CD4-positive, CD25-positive, alpha-beta regulatory T cell (primary cell): Measurements from ENCODE around the gene EP400. TPM values are rescaled to one million over a fixed set of nuclear protein-coding genes. Genes with fewer than 3 reads are reported as not detected.

Source experiments
- ATAC-seq, 2 donors: fragments of 150-1000 bp; cut with Tn5 transposase; one replicate each; pipeline ENCODE4 v1.10.0; 2021; ENCODE audit warnings: low read depth in 2 of 2, moderate number of reproducible peaks in 2 of 2, moderate library complexity in 1 of 2
- DNase-seq, 3 donors: peaks; one replicate each; pipeline versions ENCODE4 v3.0.0 to v3.0.0-alpha.2; 2012 to 2022; ENCODE audit warnings: mixed read lengths in 1 of 3
- H3K27ac ChIP-seq: one replicate; pipeline ENCODE4 v1.7.0; 2013; ENCODE audit warnings: mild to moderate bottlenecking, low read length; ENCODE audit not compliant: insufficient read depth, poor library complexity, severe bottlenecking
- H3K27me3 ChIP-seq: one replicate; pipeline ENCODE4 v1.7.0; 2013; ENCODE audit warnings: low read length; ENCODE audit not compliant: control insufficient read depth, insufficient read depth
- H3K36me3 ChIP-seq: one replicate; pipeline ENCODE4 v1.7.0; 2013; ENCODE audit warnings: mild to moderate bottlenecking, low read length, moderate library complexity; ENCODE audit not compliant: control insufficient read depth, insufficient read depth
- H3K4me1 ChIP-seq: 2 replicates; pipeline ENCODE4 v1.7.0; 2013; ENCODE audit warnings: mild to moderate bottlenecking, low read length; ENCODE audit not compliant: insufficient read depth, control insufficient read depth, poor library complexity, severe bottlenecking
- H3K4me3 ChIP-seq: one replicate; pipeline ENCODE4 v1.7.0; 2013; ENCODE audit warnings: low read depth, mild to moderate bottlenecking, low read length, moderate library complexity
- H3K9me3 ChIP-seq, 2 experiments: 1 replicate in 1 of 2; 2 replicates in 1 of 2; pipeline ENCODE4 v1.7.0; 2013; ENCODE audit warnings: low read length in 2 of 2, mild to moderate bottlenecking in 1 of 2, moderate library complexity in 1 of 2; ENCODE audit not compliant: control insufficient read depth in 2 of 2
- H3K27ac Mint-ChIP-seq, 3 donors: one replicate each; pipeline ENCODE4 v1.8.0; 2020 to 2022; ENCODE audit warnings: mild to moderate bottlenecking in 3 of 3, mixed read lengths in 3 of 3, moderate library complexity in 2 of 3
- H3K27me3 Mint-ChIP-seq: one replicate; pipeline ENCODE4 v1.8.0; 2022; ENCODE audit warnings: mild to moderate bottlenecking, mixed read lengths
- H3K36me3 Mint-ChIP-seq: one replicate; pipeline ENCODE4 v1.8.0; 2020; ENCODE audit warnings: mixed read lengths
- H3K4me1 Mint-ChIP-seq, 4 donors: one replicate each; pipeline ENCODE4 v1.8.0; 2020 to 2022; ENCODE audit warnings: mixed read lengths in 4 of 4, mild to moderate bottlenecking in 1 of 4
- H3K4me3 Mint-ChIP-seq, 4 donors: one replicate each; pipeline ENCODE4 v1.8.0; 2020 to 2022; ENCODE audit warnings: mild to moderate bottlenecking in 4 of 4, mixed read lengths in 4 of 4, moderate library complexity in 3 of 4
- H3K9me3 Mint-ChIP-seq, 7 donors: one replicate each; pipeline ENCODE4 v1.8.0; 2020 to 2022; ENCODE audit warnings: mixed read lengths in 7 of 7, mild to moderate bottlenecking in 3 of 7, moderate library complexity in 2 of 7
- polyA plus RNA-seq, 4 donors: library from polyadenylated mRNA; unstranded; fragments of 300-500 nt; fragmentation: Illumina TruSeq; gene quantifications; one replicate each; pipeline ENCODE4 v1.2.3, GENCODE V29; 2021
- total RNA-seq: library from RNA; stranded (reverse); gene quantifications from one replicate; pipeline ENCODE4 v1.2.3, GENCODE V29; 2022

EP400 gene
- total and polyA plus RNA-seq, 5 donors from 2014 or later = 1.2 to 77.9 (median 1.9) TPM

DNA sequence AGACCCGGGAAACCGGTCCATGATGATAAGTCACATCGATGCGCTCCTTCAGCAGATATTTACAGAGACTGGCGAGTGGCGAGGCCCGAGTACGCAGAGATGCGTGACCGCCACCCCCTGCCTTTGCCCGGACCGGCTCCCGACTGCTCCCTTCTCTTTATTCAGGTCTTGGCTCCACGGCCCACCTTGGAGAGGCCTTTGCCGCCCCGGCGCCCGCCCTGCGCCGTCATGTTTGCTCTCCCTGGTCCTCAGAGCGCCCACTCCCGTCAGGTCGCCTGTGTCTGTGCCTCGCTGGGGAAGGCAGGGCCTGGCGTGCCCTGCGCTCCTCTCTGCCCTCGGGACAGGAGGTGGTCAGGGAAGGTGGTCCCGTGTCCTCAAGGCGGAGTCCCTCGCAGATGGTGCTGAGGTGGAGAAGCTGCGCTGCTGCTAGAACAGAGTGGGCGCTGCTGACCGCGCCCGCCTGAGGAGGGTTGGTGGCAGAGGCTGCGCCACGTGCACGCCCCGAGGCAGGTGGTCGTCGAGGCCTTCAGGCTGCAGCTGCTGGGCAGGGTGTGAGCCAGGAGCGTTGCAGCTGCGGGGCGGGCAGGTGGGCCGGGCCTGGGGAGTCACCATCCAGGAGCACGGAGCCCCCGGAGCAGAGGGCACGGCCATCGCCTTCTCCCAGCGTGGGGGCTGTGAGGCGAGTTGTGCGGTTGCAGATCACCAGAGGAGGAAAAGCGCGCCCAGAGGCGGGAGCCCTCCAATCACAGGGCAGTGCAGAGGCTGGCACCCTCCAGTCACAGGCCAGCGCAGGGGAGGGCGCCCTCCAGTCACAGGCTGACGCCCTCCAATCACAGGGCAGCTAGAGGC lies 167.2 kb downstream of the EP400 start:
- H3K27ac ChIP-seq = no peak overlapping the region

DNA sequence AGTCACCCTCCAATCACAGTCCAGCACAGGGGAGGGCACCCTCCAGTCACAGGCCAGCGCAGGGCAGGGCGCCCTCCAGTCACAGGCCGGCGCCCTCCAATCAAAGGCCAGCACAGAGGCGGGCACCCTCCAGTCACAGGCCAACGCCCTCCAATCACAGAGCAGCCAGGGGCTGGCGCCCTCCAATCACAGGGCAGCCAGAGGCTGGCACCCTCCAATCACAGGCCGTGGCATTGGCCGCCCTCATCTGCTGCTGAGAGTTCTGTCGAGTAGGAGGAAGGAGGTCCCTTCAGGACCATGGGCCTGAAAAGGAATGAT lies 167.8 kb downstream of the EP400 start:
- H3K4me1 ChIP-seq = no peaks in the 10 kb centered on the region
- DNase-seq = no peak
- ATAC-seq = no peak
- Mint-ChIP-seq H3K36me3 (peaks cover 21% of the 10 kb centered on the region), H3K9me3 (no peaks in the 10 kb centered on the region), H3K4me3 (no peak overlapping the region), H3K27ac (no peak overlapping the region), H3K4me1 (no peaks in the 10 kb centered on the region), H3K27me3 (no peaks in the 10 kb centered on the region)
- H3K4me3 ChIP-seq = no peak overlapping the region
- H3K9me3 ChIP-seq = no peaks in the 10 kb centered on the region
- H3K27ac ChIP-seq = no peak overlapping the region
- H3K27me3 ChIP-seq = no peaks in the 10 kb centered on the region
- peaks cover 25% of the 10 kb centered on the region for H3K36me3 ChIP-seq

More for the DNA sequence above, 167.2 kb downstream of the EP400 start:
- no peaks in the 10 kb centered on the region for H3K9me3 Mint-ChIP-seq
- no peaks in the 10 kb centered on the region for H3K27me3 ChIP-seq
- no peak for DNase-seq
- no peak overlapping the region for H3K27ac Mint-ChIP-seq
- H3K9me3 ChIP-seq = no peaks in the 10 kb centered on the region
- no peaks in the 10 kb centered on the region for H3K4me1 ChIP-seq
- H3K36me3 ChIP-seq = peaks cover 20% of the 10 kb centered on the region
- no peaks in the 10 kb centered on the region for H3K4me1 Mint-ChIP-seq
- no peak overlapping the region for H3K4me3 Mint-ChIP-seq
- H3K27me3 Mint-ChIP-seq = no peaks in the 10 kb centered on the region
- no peak for ATAC-seq
- peaks cover 21% of the 10 kb centered on the region for H3K36me3 Mint-ChIP-seq
- no peak overlapping the region for H3K4me3 ChIP-seq

DNA sequence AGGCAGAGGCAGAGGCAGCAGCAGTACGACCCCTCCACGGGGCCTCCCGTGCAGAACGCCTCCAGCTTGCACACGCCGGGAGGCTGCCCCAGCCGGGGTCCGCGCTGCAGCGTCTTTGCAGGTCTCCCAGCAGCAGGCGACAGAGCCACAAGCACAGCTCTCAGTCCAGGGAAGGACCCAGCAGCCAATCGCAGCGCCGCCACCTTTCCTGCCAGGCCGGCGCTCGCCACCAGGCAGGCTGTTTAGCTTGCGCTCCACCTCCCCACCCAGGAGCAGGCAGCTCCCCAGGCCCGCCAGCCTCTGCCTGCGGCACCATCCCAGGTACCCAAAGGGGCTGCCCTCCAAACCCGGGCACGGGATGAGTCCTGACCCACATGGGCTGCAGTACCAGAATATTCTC lies 169.1 kb downstream of the EP400 start:
- no peaks in the 10 kb centered on the region for H3K4me1 ChIP-seq
- H3K4me3 ChIP-seq = no peak overlapping the region
- Mint-ChIP-seq H3K9me3 (no peaks in the 10 kb centered on the region), H3K4me3 (no peak overlapping the region), H3K27ac (no peak overlapping the region), H3K27me3 (no peaks in the 10 kb centered on the region), H3K36me3 (peaks cover 24% of the 10 kb centered on the region), H3K4me1 (no peaks in the 10 kb centered on the region)
- H3K36me3 ChIP-seq = peaks cover 27% of the 10 kb centered on the region
- no peak for ATAC-seq
- no peaks in the 10 kb centered on the region for H3K9me3 ChIP-seq
- DNase-seq = no peak
- no peak overlapping the region for H3K27ac ChIP-seq
- H3K27me3 ChIP-seq = no peaks in the 10 kb centered on the region

DNA sequence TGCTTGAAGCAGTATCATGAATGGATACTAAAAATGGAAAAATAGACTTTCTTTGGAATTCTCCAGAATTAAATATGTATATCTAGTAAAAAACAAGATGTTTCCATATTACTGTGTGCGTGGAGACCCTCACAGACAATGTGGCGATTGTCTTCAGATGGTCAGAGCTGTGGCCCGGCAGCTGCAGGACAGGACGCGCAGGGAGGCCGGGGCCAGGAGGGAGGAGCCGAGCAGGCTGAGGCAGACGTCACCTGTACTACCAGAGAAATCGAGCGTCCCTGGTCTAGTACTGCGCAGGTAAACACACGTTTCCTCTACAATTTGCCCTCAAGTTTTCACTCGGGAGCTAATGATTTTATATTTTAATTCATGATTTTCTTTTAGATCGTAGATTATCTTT lies 171.5 kb downstream of the EP400 start:
- Histone ChIP-seq H3K27me3 (no peaks in the 10 kb centered on the region), H3K36me3 (peaks cover 23% of the 10 kb centered on the region), H3K9me3 (no peaks in the 10 kb centered on the region), H3K4me1 (no peaks in the 10 kb centered on the region), H3K27ac (no peak overlapping the region), H3K4me3 (no peak overlapping the region)
- Mint-ChIP-seq H3K4me1 (no peaks in the 10 kb centered on the region), H3K36me3 (peaks cover 30% of the 10 kb centered on the region), H3K27me3 (no peaks in the 10 kb centered on the region), H3K27ac (no peak overlapping the region), H3K9me3 (no peaks in the 10 kb centered on the region), H3K4me3 (no peak overlapping the region)
- ATAC-seq = no peak
- no peak for DNase-seq

DNA sequence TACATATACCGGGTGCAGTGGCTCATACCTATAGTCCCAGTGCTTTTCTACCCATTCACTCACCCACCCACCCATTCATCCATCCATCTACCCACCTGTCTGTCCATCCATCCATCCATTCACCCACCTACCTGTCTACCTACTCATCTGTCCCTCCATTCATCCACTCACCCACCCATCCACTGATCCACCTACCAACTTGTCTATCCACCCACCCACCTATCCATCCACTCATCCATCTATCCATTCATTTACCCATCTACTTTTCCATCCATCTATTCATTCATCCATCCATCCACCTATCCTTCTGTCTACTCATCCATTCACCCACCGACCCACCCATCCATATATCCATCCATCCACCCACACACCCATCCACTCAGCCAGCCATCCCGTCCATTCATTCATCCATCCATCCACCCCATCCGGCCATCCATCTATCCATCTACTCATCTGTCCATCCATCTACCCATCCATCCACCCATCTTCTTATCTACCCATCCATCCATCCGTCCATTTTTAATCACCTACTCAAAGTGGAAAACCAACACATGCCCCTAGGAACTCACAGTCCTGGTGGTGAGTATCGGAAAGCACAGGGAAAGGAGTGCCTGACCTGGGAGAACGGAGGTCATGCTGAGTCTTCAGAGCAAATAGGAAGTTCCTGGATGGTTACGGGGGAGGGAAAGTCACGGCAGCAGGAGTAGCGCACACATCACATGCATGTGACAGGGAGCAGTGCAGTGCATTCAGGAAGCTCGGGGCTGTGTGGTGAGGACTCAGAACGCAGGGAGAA lies 174.4 kb downstream of the EP400 start:
- Histone ChIP-seq H3K36me3 (peaks cover 37% of the 10 kb centered on the region), H3K4me1 (no peaks in the 10 kb centered on the region), H3K4me3 (no peak overlapping the region), H3K27ac (no peak overlapping the region), H3K27me3 (no peaks in the 10 kb centered on the region), H3K9me3 (no peaks in the 10 kb centered on the region)
- H3K4me1 Mint-ChIP-seq = no peaks in the 10 kb centered on the region
- peaks cover 50% of the 10 kb centered on the region for H3K36me3 Mint-ChIP-seq
- peaks cover 0 to 8% (median 0%) of the 10 kb centered on the region in 7 donors for H3K9me3 Mint-ChIP-seq
- no peaks in the 10 kb centered on the region for H3K27me3 Mint-ChIP-seq
- H3K4me3 Mint-ChIP-seq = no peak overlapping the region
- H3K27ac Mint-ChIP-seq = no peak overlapping the region
- DNase-seq (no peak), ATAC-seq (no peak)

DNA sequence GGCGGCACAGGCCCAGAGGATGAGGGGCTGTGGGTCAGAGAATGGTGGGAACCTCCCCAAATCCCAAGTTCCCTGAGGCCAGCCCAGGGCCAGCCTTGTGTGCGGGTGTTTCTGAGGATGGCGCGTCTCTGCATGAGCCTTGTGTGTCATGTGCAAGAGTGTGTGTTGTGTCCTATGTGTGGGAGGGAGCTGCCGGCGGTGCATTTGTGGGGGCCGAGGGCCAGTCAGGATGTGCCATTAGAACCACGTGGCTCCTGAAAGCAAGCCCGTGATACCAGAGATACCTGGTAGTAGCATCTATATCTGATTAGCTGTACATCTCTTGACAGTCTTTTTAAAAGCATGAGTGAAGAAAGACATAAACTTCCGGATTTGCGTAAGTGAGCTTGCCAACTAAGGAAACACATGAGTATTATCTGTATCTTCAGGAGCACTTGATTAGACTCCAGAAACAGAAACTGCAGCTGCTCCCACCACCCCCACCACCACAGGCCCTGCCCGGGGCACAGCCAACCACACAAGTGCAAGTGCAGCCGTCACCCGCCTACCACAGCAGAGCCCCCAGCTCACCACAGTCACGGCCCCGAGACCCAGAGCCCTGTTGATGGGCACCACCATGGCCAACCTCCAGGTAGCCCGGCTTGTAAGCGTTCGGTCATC lies 175.2 kb downstream of the EP400 start:
- peaks cover 53% of the 10 kb centered on the region for H3K36me3 Mint-ChIP-seq
- Histone ChIP-seq H3K27me3 (no peaks in the 10 kb centered on the region), H3K36me3 (peaks cover 37% of the 10 kb centered on the region), H3K4me1 (no peaks in the 10 kb centered on the region), H3K4me3 (no peak overlapping the region), H3K27ac (no peak overlapping the region), H3K9me3 (no peaks in the 10 kb centered on the region)
- H3K4me3 Mint-ChIP-seq = no peak overlapping the region
- no peak for DNase-seq
- no peak overlapping the region for H3K27ac Mint-ChIP-seq
- no peaks in the 10 kb centered on the region for H3K4me1 Mint-ChIP-seq
- H3K9me3 Mint-ChIP-seq = peaks cover 0 to 8% (median 0%) of the 10 kb centered on the region in 7 donors
- ATAC-seq = peak in 1 of 2 donors; percentile 59
- no peaks in the 10 kb centered on the region for H3K27me3 Mint-ChIP-seq

DNA sequence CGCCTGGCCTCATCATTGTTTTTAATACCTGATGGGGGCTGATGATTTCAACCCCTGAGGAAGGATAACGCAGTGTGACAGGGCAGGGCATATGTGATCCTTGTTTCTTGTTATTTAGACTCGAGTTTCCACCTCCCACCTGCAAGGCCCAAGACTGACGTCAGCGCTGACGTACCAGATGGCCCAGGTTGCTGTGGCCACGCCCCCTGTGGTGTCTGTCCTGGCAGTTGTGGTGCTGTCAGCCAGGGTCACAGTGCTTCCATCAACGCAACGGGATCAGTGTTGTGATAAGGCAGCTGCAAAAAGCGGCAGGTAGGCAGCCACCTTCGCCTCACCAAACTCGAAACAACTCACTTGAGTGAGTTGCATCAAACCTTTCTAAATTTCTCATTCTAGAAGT lies 176.0 kb downstream of the EP400 start:
- Mint-ChIP-seq H3K4me1 (no peaks in the 10 kb centered on the region), H3K9me3 (peaks cover 0 to 8% (median 0%) of the 10 kb centered on the region in 7 donors), H3K36me3 (peaks cover 53% of the 10 kb centered on the region), H3K27me3 (no peaks in the 10 kb centered on the region), H3K27ac (no peak overlapping the region), H3K4me3 (no peak overlapping the region)
- Histone ChIP-seq H3K4me3 (no peak overlapping the region), H3K27me3 (no peaks in the 10 kb centered on the region), H3K27ac (no peak overlapping the region), H3K4me1 (no peaks in the 10 kb centered on the region), H3K36me3 (peaks cover 37% of the 10 kb centered on the region), H3K9me3 (no peaks in the 10 kb centered on the region)
- no peak for DNase-seq
- ATAC-seq = no peak
